Right lobe of liver (tissue), 4 donors: Measurements from ENCODE around the gene GLYATL1.
A peak's percentile ranks its signal among the peaks of the same experiment; 100 is the strongest.

Experiments used
- CTCF ChIP-seq, 4 donors: fragments of 200-600 bp in 3 of 4; fragments of 450-650 bp in 1 of 4; IDR thresholded peaks; one replicate each; pipeline versions ENCODE4 v1.5.1 to v1.8.0; 2016 to 2022; ENCODE audit warnings: antibody characterized with exemption in 4 of 4, mild to moderate bottlenecking in 2 of 4
- POLR2A ChIP-seq: fragments of 450-650 bp; IDR thresholded peaks from one replicate; pipeline ENCODE4 v1.6.1; 2017; ENCODE audit warnings: antibody characterized with exemption, mild to moderate bottlenecking
- donor health status: DM: no; HTN: no; CAD: no.
- donor health status: DM: no; HTN: no; CAD: no.
- donor health status: DM: no; HTN: yes; CAD: no.

DNA sequence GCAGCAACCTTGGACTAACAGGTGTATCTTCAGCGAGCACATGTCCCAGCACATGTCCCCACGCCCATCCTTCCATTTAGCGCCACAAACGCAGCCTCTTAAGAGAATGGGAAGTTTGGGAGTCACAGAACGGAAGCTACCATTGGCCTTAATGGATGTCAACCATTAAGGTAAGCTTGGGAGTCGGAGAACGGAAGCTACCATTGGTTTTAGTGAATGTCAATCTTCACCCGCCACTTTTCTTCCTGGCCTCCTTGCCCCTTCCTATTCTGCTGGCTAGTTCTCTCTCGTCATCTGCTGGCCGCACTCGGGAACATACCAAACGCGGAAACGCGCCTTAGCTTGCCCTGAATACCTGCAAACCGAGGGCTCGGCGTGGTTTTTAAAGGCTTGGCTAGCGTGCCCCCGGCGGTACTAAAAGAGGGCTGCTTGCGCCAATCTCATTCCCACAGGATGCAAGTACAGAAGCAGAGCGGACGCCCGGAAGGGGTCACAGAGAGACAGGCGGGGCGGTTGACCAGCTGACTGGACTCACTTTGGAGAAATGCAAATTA is 24.3 kb downstream of the GLYATL1 start:
- TF ChIP-seq CTCF (IDR thresholded peaks at IDR 0.05) (peak in 3 of 4 donors; percentile 13 to 38 (median 26)), POLR2A (no peak)
